T-helper 17 cell (primary cell): ENCODE results near the gene RASA4. TPM values are rescaled to one million over a fixed set of nuclear protein-coding genes. Genes with fewer than 3 reads are reported as not detected.
"Not testable (repeated sequence)": the region's sequence is repeated elsewhere in the genome, so short reads cannot be mapped to it uniquely, and the experiment has no call there.

Experiments
- ATAC-seq: fragments of 150-1000 bp; cut with Tn5 transposase; 2 replicates; pipeline ENCODE4 v1.10.0; 2021; ENCODE audit warnings: mild to moderate bottlenecking, moderate library complexity
- DNase-seq, 3 donors: peaks; one replicate each; pipeline versions ENCODE4 v3.0.0 to v3.0.0-alpha.2; 2020 to 2021
- H3K9me3 ChIP-seq: one replicate; pipeline ENCODE4 v1.7.0; 2013; ENCODE audit warnings: low read length, mild to moderate bottlenecking; ENCODE audit not compliant: control insufficient read depth, poor library complexity, severe bottlenecking
- H3K27ac Mint-ChIP-seq: one replicate; pipeline ENCODE4 v1.8.0; 2022; ENCODE audit warnings: mild to moderate bottlenecking, moderate library complexity, mixed read lengths
- H3K27me3 Mint-ChIP-seq: one replicate; pipeline ENCODE4 v1.8.0; 2022; ENCODE audit warnings: mixed read lengths
- H3K36me3 Mint-ChIP-seq: one replicate; pipeline ENCODE4 v1.8.0; 2022; ENCODE audit warnings: low read depth, mixed read lengths
- H3K4me1 Mint-ChIP-seq: one replicate; pipeline ENCODE4 v1.8.0; 2022; ENCODE audit warnings: mild to moderate bottlenecking, mixed read lengths
- H3K4me3 Mint-ChIP-seq: one replicate; pipeline ENCODE4 v1.8.0; 2022; ENCODE audit warnings: mild to moderate bottlenecking, moderate library complexity, mixed read lengths
- total RNA-seq, 4 donors: library from RNA in 2 of 4; stranded (reverse) in 2 of 4; gene quantifications; one replicate each; pipeline ENCODE4 v1.2.3 and lab custom pipeline; 2022 to 2026

The RASA4 gene
- total RNA-seq, 2 donors from 2014 or later = 58.5 to 61.6 TPM

- not testable (repeated sequence) for H3K27ac Mint-ChIP-seq, H3K9me3 ChIP-seq, H3K4me1 Mint-ChIP-seq, H3K4me3 Mint-ChIP-seq, H3K27me3 Mint-ChIP-seq, H3K36me3 Mint-ChIP-seq, DNase-seq, ATAC-seq
Measured at GRCh38 chr7:102545288-102545687, 71.3 kb downstream of the RASA4 start.

- DNase-seq, H3K4me1 Mint-ChIP-seq, H3K27me3 Mint-ChIP-seq, H3K36me3 Mint-ChIP-seq, H3K4me3 Mint-ChIP-seq, ATAC-seq, H3K9me3 ChIP-seq, H3K27ac Mint-ChIP-seq: not testable (repeated sequence)
Measured at GRCh38 chr7:102544372-102544771, 72.2 kb downstream of the RASA4 start.

GRCh38 chr7:102543596-102543995 is 73.0 kb downstream of the RASA4 start, which contains the start of gene UPK3BL2:
Gene UPK3BL2 (minus strand): TSS chr7:102543696. CDS start chr7:102543636, 60 bp downstream.
- not testable (repeated sequence) for H3K4me1 Mint-ChIP-seq, ATAC-seq, H3K36me3 Mint-ChIP-seq, H3K27me3 Mint-ChIP-seq, H3K4me3 Mint-ChIP-seq, H3K9me3 ChIP-seq, DNase-seq, H3K27ac Mint-ChIP-seq

- H3K4me1 Mint-ChIP-seq, ATAC-seq, DNase-seq, H3K27ac Mint-ChIP-seq, H3K9me3 ChIP-seq, H3K4me3 Mint-ChIP-seq, H3K36me3 Mint-ChIP-seq, H3K27me3 Mint-ChIP-seq: not testable (repeated sequence)
Measured at GRCh38 chr7:102542771-102543170, 73.8 kb downstream of the RASA4 start.

- not testable (repeated sequence) for DNase-seq
Measured at GRCh38 chr7:102542083-102542482, 74.5 kb downstream of the RASA4 start.

GRCh38 chr7:102540604-102541003 is 76.0 kb downstream of the RASA4 start:
- not testable (repeated sequence) for H3K9me3 ChIP-seq, ATAC-seq, H3K27ac Mint-ChIP-seq, H3K36me3 Mint-ChIP-seq, H3K4me1 Mint-ChIP-seq, DNase-seq, H3K27me3 Mint-ChIP-seq, H3K4me3 Mint-ChIP-seq

More at GRCh38 chr7:102542083-102542482, 74.5 kb downstream of the RASA4 start:
- H3K27ac Mint-ChIP-seq, ATAC-seq, H3K27me3 Mint-ChIP-seq, H3K4me1 Mint-ChIP-seq, H3K36me3 Mint-ChIP-seq, H3K9me3 ChIP-seq, H3K4me3 Mint-ChIP-seq: not testable (repeated sequence)

- not testable (repeated sequence) for H3K27me3 Mint-ChIP-seq, H3K4me1 Mint-ChIP-seq, H3K4me3 Mint-ChIP-seq, H3K27ac Mint-ChIP-seq, DNase-seq, H3K9me3 ChIP-seq, H3K36me3 Mint-ChIP-seq, ATAC-seq
Measured at GRCh38 chr7:102535062-102535615, 81.4 kb downstream of the RASA4 start.

- not testable (repeated sequence) for H3K4me3 Mint-ChIP-seq, H3K9me3 ChIP-seq, DNase-seq, ATAC-seq, H3K4me1 Mint-ChIP-seq, H3K27ac Mint-ChIP-seq, H3K36me3 Mint-ChIP-seq, H3K27me3 Mint-ChIP-seq
Measured at GRCh38 chr7:102532127-102532526, 84.4 kb downstream of the RASA4 start.

GRCh38 chr7:102531583-102531982 is 85.0 kb downstream of the RASA4 start:
- not testable (repeated sequence) for DNase-seq, H3K36me3 Mint-ChIP-seq, ATAC-seq, H3K9me3 ChIP-seq, H3K27me3 Mint-ChIP-seq, H3K4me1 Mint-ChIP-seq, H3K27ac Mint-ChIP-seq, H3K4me3 Mint-ChIP-seq

- H3K9me3 ChIP-seq, H3K4me3 Mint-ChIP-seq, H3K4me1 Mint-ChIP-seq, H3K27me3 Mint-ChIP-seq, H3K27ac Mint-ChIP-seq, H3K36me3 Mint-ChIP-seq, ATAC-seq, DNase-seq: not testable (repeated sequence)
Measured at GRCh38 chr7:102527822-102528793, 88.4 kb downstream of the RASA4 start.

- not testable (repeated sequence) for H3K4me3 Mint-ChIP-seq, H3K27me3 Mint-ChIP-seq, DNase-seq, H3K27ac Mint-ChIP-seq, ATAC-seq, H3K4me1 Mint-ChIP-seq, H3K9me3 ChIP-seq, H3K36me3 Mint-ChIP-seq
Measured at GRCh38 chr7:102527182-102527581, 89.4 kb downstream of the RASA4 start.

- not testable (repeated sequence) for H3K27ac Mint-ChIP-seq, ATAC-seq, H3K9me3 ChIP-seq, H3K36me3 Mint-ChIP-seq, DNase-seq, H3K4me3 Mint-ChIP-seq, H3K4me1 Mint-ChIP-seq, H3K27me3 Mint-ChIP-seq
Measured at GRCh38 chr7:102524803-102525202, 91.8 kb downstream of the RASA4 start.
